ENCODE measurements around the gene LASP1. TPM values are rescaled to one million over a fixed set of nuclear protein-coding genes. Genes with fewer than 3 reads are reported as not detected.

LASP1 gene
- total and polyA plus RNA-seq, 2 of the 8 experiments (the other 6 are each of a cell fraction or from before 2014, with no cell fraction given) = 114 to 180 TPM

DNA sequence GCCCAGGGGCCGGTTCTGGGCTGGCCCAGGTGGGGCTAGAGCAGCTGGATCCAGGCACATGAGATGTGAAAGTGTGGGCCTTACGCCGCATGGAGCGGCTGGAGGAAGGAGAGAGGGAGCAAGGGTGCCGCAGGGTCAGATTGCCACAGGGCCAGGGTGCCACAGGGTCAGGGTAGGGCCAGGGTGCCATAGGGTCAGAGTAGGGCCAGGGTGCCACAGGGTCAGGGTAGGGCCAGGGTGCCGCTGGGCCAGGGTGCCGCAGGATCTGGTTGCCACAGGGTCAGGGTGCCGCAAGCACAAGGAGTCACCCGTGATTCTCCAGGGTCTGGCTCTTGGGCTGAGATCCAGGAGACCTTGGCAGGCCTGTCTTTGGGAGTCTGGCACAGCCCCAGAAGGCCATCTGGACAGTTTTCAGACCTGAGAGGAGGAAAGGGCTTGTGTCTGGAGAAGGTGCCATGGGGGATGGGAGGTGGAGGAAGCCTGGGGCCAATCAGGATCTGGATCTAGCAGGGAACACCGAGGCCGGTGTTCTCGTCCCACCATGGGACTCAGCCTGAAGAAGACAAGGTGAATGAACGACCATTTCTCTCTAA is 42.5 kb downstream of the LASP1 start:
- Histone ChIP-seq H2BK12ac (ENCODE audit: low read depth, low read length) (no peak overlapping the region), H3K36me3 (ENCODE audit: control insufficient read depth in 2 of 4, insufficient read depth in 4 of 4, low read length in 3 of 4) (peaks cover 0 to 20% (median 16%) of the 10 kb centered on the region in 4 experiments; a peak in 6 of 8 replicates), H4K91ac (replicated peaks; ENCODE audit: insufficient read length, low read length) (no peak overlapping the region), H3K23ac (ENCODE audit: insufficient read length) (no peak overlapping the region), H3K14ac (ENCODE audit: insufficient read length) (no peak overlapping the region), H2AFZ (ENCODE audit: low read length) (no peak overlapping the region), H3K9me3 (ENCODE audit: insufficient read depth in 2 of 2, low read depth in 1 of 2, low read length in 1 of 2) (no peaks in the 10 kb centered on the region), H3K4me3 (ENCODE audit: extremely low read depth in 1 of 4, insufficient read depth in 2 of 4, low read depth in 3 of 4, low read length in 4 of 4) (no peak overlapping the region), H3K56ac (replicated peaks; ENCODE audit: insufficient read length, low read depth, low read length) (no peak overlapping the region), H2BK20ac (ENCODE audit: low read length) (no peak overlapping the region), H2BK5ac (ENCODE audit: low read depth, low read length) (no peak overlapping the region), H3K27ac (ENCODE audit: low read depth, low read length) (no peak overlapping the region), H3K4me2 (ENCODE audit: insufficient read depth in 1 of 2, low read depth in 2 of 2, low read length in 2 of 2) (no peak overlapping the region), H3K23me2 (ENCODE audit: low read depth, low read length) (no peaks in the 10 kb centered on the region), H4K20me1 (replicated peaks in 1 of 2; ENCODE audit: control insufficient read depth in 1 of 2, insufficient read depth in 2 of 2, low read length in 2 of 2) (peaks cover 5 to 9% of the 10 kb centered on the region in 2 experiments), H2AK5ac (ENCODE audit: low read depth, low read length) (no peak overlapping the region), H3K18ac (ENCODE audit: extremely low read depth, low read length) (no peak overlapping the region), H3K79me1 (ENCODE audit: low read depth, low read length) (peaks cover 4% of the 10 kb centered on the region), H3K9ac (replicated peaks in 1 of 4; ENCODE audit: extremely low read depth in 1 of 4, low read depth in 3 of 4, low read length in 3 of 4) (no peak overlapping the region), H3K27me3 (replicated peaks in 1 of 4; ENCODE audit: control insufficient read depth in 3 of 4, extremely low read depth in 1 of 4, insufficient read depth in 3 of 4, low read length in 3 of 4) (no peaks in the 10 kb centered on the region), H4K5ac (ENCODE audit: insufficient read length, low read depth, low read length) (no peak overlapping the region), H3K79me2 (ENCODE audit: control insufficient read depth in 1 of 2, insufficient read depth in 2 of 2, low read length in 2 of 2) (no peaks in the 10 kb centered on the region; a peak in 1 of 4 replicates), H2BK15ac (ENCODE audit: low read length) (no peak overlapping the region), H4K8ac (ENCODE audit: extremely low read depth, insufficient read depth, low read length) (no peak overlapping the region), H3K4ac (replicated peaks; ENCODE audit: insufficient read length, low read depth, low read length) (no peak overlapping the region), H3K4me1 (replicated peaks in 1 of 4; ENCODE audit: control insufficient read depth in 3 of 4, insufficient read depth in 4 of 4, low read length in 3 of 4) (peaks cover 0 to 6% (median 2%) of the 10 kb centered on the region in 4 experiments; a peak in 2 of 7 replicates), H2BK120ac (replicated peaks; ENCODE audit: low read depth, low read length) (no peak overlapping the region)
- DNase-seq (ENCODE audit: low read depth in 1 of 2, low spot score in 2 of 2) (no peak), FAIRE-seq (no peak)
- TF ChIP-seq TAF7 (optimal IDR thresholded peaks at IDR 0.05; ENCODE audit: borderline replicate concordance, low read depth, low read length) = no peak
- no peak for TF ChIP-seq BACH1 (IDR thresholded peaks at IDR 0.05; ENCODE audit: low read length)
- ChIA-PET POLR2A (ENCODE audit: partially characterized antibody) (interaction anchor here (0.6 to 14.4 kb wide), 7 partner anchors 10 to 153 kb away, joined by 3 to 98 read pairs (median 4); partner anchors contain the start of genes LASP1 and RPL23), CTCF (ENCODE audit: partially characterized antibody) (interaction anchor here (0.6 to 5.2 kb wide), 4 partner anchors 9 to 44 kb away, joined by 3 to 40 read pairs (median 5); partner anchors contain the start of gene LASP1NB)
- 94% methylated on average over 13 of the region's 13 CpGs; no CpG with 5 or more reads in 1 of the 2 experiments for WGBS, 2 experiments (ENCODE audit: extremely low coverage in 1 of 2, insufficient coverage in 1 of 2, insufficient read length in 1 of 2, insufficient replicate concordance in 2 of 2, low coverage in 1 of 2, low lambda C conversion rate in 2 of 2, missing lambda C conversion rate in 1 of 2)

Data from H1 (cell line).